HEK293 (cell line): Measurements from ENCODE around the gene TSPAN2.

ENCODE experiments used
- CTCF ChIA-PET: fragments of 350-600 bp; formaldehyde crosslinking; extraction: SDS; loops from one replicate; lab custom pipeline; 2021; ENCODE audit warnings: antibody characterized with exemption; lab: Yijun Ruan, JAX
- POLR2A ChIA-PET: fragments of 300-600 bp; formaldehyde crosslinking; extraction: SDS; loops from one replicate; lab custom pipeline; 2020; ENCODE audit warnings: antibody characterized with exemption, inconsistent platforms; lab: Yijun Ruan, JAX
- H3K27ac ChIP-seq: fragments of 200-500 bp; sonication (Bioruptor generic); 2 replicates; pipeline ENCODE4 v1.5.1; 2014; ENCODE audit warnings: low read depth, low read length, control low read depth, inconsistent platforms; ENCODE audit errors: extremely low read depth
- H3K36me3 ChIP-seq, 2 experiments: fragments of 200-500 bp in 1 of 2; sonication (Bioruptor generic) in 1 of 2; 1 replicate in 1 of 2; 2 replicates in 1 of 2; pipeline ENCODE4 v1.5.1; 2014 to 2017; ENCODE audit warnings: inconsistent platforms in 2 of 2, low read length in 2 of 2; ENCODE audit not compliant: control insufficient read depth in 2 of 2, insufficient read depth in 1 of 2
- H3K4me1 ChIP-seq: fragments of 200-500 bp; sonication (Bioruptor generic); 2 replicates; pipeline ENCODE4 v1.5.1; 2014; ENCODE audit warnings: mild to moderate bottlenecking, low read length, inconsistent platforms; ENCODE audit not compliant: control insufficient read depth, insufficient read depth
- H3K4me3 ChIP-seq: 2 replicates; pipeline ENCODE4 v1.5.1; 2011; ENCODE audit warnings: low read depth, mild to moderate bottlenecking, control low read depth, low read length, moderate library complexity
- H3K9me3 ChIP-seq: fragments of 200-500 bp; sonication (Bioruptor generic); 2 replicates; pipeline ENCODE4 v1.5.1; 2014; ENCODE audit warnings: low read depth, low read length, inconsistent platforms; ENCODE audit not compliant: control insufficient read depth, insufficient read depth
- KLF8 ChIP-seq: fragments of 450-650 bp; formaldehyde crosslinking; IDR thresholded peaks from 2 replicates; pipeline ENCODE4 v1.5.1; 2016; ENCODE audit warnings: missing biosample characterization, missing genetic modification characterization
- TCF7L2 ChIP-seq: IDR thresholded peaks from 2 replicates; pipeline ENCODE4 v1.6.1; 2011; ENCODE audit warnings: low read depth, mild to moderate bottlenecking, inconsistent platforms, low read length, moderate library complexity, borderline replicate concordance
- ZIC2 ChIP-seq: fragments of 450-650 bp; formaldehyde crosslinking; IDR thresholded peaks from 2 replicates; pipeline ENCODE4 v1.5.1; 2016; ENCODE audit warnings: missing biosample characterization, missing genetic modification characterization
- ZNF157 ChIP-seq: fragments of 450-650 bp; formaldehyde crosslinking; IDR thresholded peaks from 2 replicates; pipeline ENCODE4 v1.5.1; 2016; ENCODE audit warnings: missing biosample characterization, missing genetic modification characterization
- ZNF174 ChIP-seq: fragments of 450-650 bp; formaldehyde crosslinking; IDR thresholded peaks from 2 replicates; pipeline ENCODE4 v1.5.0; 2017; ENCODE audit warnings: missing biosample characterization, mild to moderate bottlenecking, missing genetic modification characterization
- ZNF341 ChIP-seq: fragments of 450-650 bp; formaldehyde crosslinking; IDR thresholded peaks from 2 replicates; pipeline ENCODE4; 2016; ENCODE audit warnings: low read depth, missing biosample characterization, missing genetic modification characterization
- ZNF350 ChIP-seq: fragments of 450-650 bp; formaldehyde crosslinking; IDR thresholded peaks from 2 replicates; pipeline ENCODE4 v1.5.0; 2017; ENCODE audit warnings: missing biosample characterization, mild to moderate bottlenecking, missing genetic modification characterization
- ZNF391 ChIP-seq: fragments of 450-650 bp; formaldehyde crosslinking; IDR thresholded peaks from 2 replicates; pipeline ENCODE4 v1.5.1; 2016; ENCODE audit warnings: low read depth, missing biosample characterization, missing genetic modification characterization, borderline replicate concordance
- ZNF394 ChIP-seq: fragments of 450-650 bp; formaldehyde crosslinking; IDR thresholded peaks from 2 replicates; pipeline ENCODE4 v1.5.1; 2016; ENCODE audit warnings: missing biosample characterization, missing genetic modification characterization, mild to moderate bottlenecking, moderate library complexity, borderline replicate concordance
- ZNF426 ChIP-seq: fragments of 450-650 bp; formaldehyde crosslinking; IDR thresholded peaks from 2 replicates; pipeline ENCODE4 v1.5.1; 2017; ENCODE audit warnings: missing biosample characterization, missing genetic modification characterization, mild to moderate bottlenecking, inconsistent platforms, moderate library complexity
- ZNF560 ChIP-seq: fragments of 450-650 bp; formaldehyde crosslinking; IDR thresholded peaks from 2 replicates; pipeline ENCODE4 v1.5.1; 2017; ENCODE audit warnings: missing biosample characterization, missing genetic modification characterization, borderline replicate concordance
- ZNF621 ChIP-seq: fragments of 450-650 bp; formaldehyde crosslinking; IDR thresholded peaks from 2 replicates; pipeline ENCODE4 v1.5.1; 2017; ENCODE audit warnings: missing biosample characterization, missing genetic modification characterization
- ZNF768 ChIP-seq: fragments of 450-650 bp; formaldehyde crosslinking; IDR thresholded peaks from 2 replicates; pipeline ENCODE4 v1.5.1; 2018; ENCODE audit warnings: missing biosample characterization, mild to moderate bottlenecking, missing genetic modification characterization
- TF ChIP-seq, protein P1 (sequence below): fragments of 450-650 bp; IDR thresholded peaks from 2 replicates; pipeline ENCODE4 v1.5.1; 2018; ENCODE audit warnings: missing biosample characterization, missing genetic modification characterization
- TF ChIP-seq, protein P2 (sequence below): fragments of 450-650 bp; formaldehyde crosslinking; IDR thresholded peaks from 2 replicates; pipeline ENCODE4 v1.5.1; 2016; ENCODE audit warnings: missing biosample characterization, missing genetic modification characterization
- TF ChIP-seq, protein P3 (sequence below): fragments of 450-650 bp; formaldehyde crosslinking; IDR thresholded peaks from 2 replicates; pipeline ENCODE4 v1.5.1; 2016; ENCODE audit warnings: missing biosample characterization, missing genetic modification characterization, borderline replicate concordance
- TF ChIP-seq, protein P4 (sequence below): fragments of 450-650 bp; formaldehyde crosslinking; IDR thresholded peaks from 2 replicates; pipeline ENCODE4 v1.5.1; 2017; ENCODE audit warnings: missing biosample characterization, missing genetic modification characterization

TSPAN2 gene

DNA sequence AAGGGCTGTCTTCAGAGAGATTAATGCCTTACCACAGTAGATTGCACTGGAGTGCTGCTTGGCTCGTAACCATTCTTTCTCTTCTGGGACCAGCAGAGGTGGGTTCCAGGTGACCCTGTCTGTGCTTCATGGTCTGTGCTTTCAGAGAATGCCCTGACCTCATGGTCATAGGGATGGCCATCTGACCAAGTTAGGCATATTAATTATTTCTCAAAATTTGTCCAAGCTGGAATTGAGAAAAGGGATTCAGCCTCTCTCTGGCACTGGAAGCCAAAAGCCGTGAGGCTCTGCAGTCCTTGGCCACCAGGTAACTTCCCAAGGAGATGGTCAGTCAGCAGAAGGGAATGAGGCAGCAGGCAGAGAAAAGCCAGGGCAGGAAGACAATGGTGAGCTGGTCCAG is 37.2 kb upstream of the TSPAN2 start (continued):
- TF ChIP-seq ZNF341 (no peak), ZNF350 (no peak), ZNF157 (tag by site-specific recombination) (no peak), TCF7L2 (no peak)
- TF ChIP-seq, protein P1, sequence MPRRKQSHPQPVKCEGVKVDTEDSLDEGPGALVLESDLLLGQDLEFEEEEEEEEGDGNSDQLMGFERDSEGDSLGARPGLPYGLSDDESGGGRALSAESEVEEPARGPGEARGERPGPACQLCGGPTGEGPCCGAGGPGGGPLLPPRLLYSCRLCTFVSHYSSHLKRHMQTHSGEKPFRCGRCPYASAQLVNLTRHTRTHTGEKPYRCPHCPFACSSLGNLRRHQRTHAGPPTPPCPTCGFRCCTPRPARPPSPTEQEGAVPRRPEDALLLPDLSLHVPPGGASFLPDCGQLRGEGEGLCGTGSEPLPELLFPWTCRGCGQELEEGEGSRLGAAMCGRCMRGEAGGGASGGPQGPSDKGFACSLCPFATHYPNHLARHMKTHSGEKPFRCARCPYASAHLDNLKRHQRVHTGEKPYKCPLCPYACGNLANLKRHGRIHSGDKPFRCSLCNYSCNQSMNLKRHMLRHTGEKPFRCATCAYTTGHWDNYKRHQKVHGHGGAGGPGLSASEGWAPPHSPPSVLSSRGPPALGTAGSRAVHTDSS (tag by site-specific recombination) = no peak
- TF ChIP-seq, protein P2, sequence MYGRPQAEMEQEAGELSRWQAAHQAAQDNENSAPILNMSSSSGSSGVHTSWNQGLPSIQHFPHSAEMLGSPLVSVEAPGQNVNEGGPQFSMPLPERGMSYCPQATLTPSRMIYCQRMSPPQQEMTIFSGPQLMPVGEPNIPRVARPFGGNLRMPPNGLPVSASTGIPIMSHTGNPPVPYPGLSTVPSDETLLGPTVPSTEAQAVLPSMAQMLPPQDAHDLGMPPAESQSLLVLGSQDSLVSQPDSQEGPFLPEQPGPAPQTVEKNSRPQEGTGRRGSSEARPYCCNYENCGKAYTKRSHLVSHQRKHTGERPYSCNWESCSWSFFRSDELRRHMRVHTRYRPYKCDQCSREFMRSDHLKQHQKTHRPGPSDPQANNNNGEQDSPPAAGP = no peak

DNA sequence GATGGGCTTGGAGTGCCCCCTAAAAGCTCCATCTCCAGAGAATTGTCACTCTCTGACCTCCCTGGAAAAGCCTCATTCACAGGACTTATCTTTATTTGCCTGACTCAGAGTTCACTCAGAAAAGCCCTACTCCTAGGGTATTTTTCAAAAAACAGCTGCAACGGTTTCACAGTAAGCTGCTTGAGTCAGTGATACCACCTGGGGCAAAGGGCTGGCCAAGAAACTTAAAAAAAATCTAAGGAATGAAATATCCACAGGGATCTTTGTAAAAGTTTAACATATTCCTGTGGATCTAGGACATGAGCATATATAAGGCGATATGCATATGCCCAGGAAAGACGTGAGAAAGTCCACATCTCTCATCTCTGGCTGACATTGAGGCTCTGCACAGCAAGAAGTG is 33.8 kb upstream of the TSPAN2 start:
- H3K9me3 ChIP-seq = no peaks in the 10 kb centered on the region
- ChIA-PET CTCF (interaction anchor here (0.6 to 1.0 kb wide), 3 partner anchors 12 to 70 kb away, joined by 3 to 5 read pairs (median 3); no protein-coding TSS in a partner anchor), POLR2A (no interaction called here)
- H3K27ac ChIP-seq = no peak overlapping the region
- no peaks in the 10 kb centered on the region for H3K36me3 ChIP-seq
- H3K4me3 ChIP-seq = no peak overlapping the region
- TF ChIP-seq ZNF768 (tag by site-specific recombination) = no peak
- no peak for TF ChIP-seq ZNF560 (tag by site-specific recombination)
- no peaks in the 10 kb centered on the region for H3K4me1 ChIP-seq

DNA sequence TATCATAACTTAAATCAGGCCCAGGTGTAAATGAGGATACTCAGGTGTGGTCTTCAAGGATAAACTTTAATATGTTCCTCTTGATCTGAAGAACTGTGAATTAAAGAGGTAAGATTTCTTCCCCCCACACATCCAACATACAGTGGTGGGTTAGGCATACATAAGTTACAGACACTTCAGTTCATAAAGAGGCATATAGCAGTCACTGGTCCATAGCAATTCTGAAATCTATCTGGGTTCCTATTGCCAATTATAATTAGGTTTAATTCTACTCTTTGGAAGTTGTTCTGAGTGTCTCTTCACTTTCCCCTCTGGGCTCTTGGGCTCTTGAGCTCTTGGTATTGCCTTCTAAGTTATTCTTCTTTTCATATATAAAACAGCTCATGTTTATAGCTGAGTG is 32.5 kb upstream of the TSPAN2 start:
- Histone ChIP-seq H3K27ac (no peak overlapping the region), H3K36me3 (no peaks in the 10 kb centered on the region), H3K9me3 (no peaks in the 10 kb centered on the region), H3K4me3 (no peak overlapping the region), H3K4me1 (no peaks in the 10 kb centered on the region)
- POLR2A ChIA-PET = no interaction called here
- TF ChIP-seq ZNF174 = no peak
- TF ChIP-seq KLF8 (tag by site-specific recombination) = no peak
- CTCF ChIA-PET = interaction anchor here (0.6 kb wide), 1 partner anchor 9 kb away, joined by 3 read pairs; no protein-coding TSS in a partner anchor

DNA sequence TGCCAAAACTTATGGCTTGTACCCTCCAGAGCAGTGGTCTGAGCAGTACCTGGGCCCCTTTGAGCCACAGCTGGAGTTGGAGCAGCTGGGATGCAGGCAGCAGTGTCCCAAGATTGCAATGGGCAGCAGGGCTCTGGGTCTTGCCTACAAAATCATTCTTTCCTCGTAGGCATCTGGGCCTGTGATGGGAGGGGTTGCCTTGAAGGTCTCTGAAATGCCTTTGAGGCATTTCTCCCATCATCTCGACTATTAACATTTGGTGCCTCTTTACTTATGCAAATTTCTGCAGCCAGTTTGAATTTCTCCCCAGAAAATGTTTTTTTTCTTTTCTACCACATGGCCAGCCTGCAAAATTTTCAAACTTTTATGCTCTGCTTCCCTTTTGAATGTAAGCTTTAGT is 31.0 kb upstream of the TSPAN2 start:
- H3K27ac ChIP-seq = no peak overlapping the region
- no peak overlapping the region for H3K4me3 ChIP-seq
- no peaks in the 10 kb centered on the region for H3K4me1 ChIP-seq
- CTCF ChIA-PET = no interaction called here
- no peaks in the 10 kb centered on the region for H3K36me3 ChIP-seq
- TF ChIP-seq ZNF621 (tag by site-specific recombination) (no peak), ZNF394 (tag by site-specific recombination) (no peak), ZIC2 (tag by site-specific recombination) (no peak), ZNF426 (tag by site-specific recombination) (no peak), ZNF391 (tag by site-specific recombination) (no peak)
- TF ChIP-seq, protein P3, sequence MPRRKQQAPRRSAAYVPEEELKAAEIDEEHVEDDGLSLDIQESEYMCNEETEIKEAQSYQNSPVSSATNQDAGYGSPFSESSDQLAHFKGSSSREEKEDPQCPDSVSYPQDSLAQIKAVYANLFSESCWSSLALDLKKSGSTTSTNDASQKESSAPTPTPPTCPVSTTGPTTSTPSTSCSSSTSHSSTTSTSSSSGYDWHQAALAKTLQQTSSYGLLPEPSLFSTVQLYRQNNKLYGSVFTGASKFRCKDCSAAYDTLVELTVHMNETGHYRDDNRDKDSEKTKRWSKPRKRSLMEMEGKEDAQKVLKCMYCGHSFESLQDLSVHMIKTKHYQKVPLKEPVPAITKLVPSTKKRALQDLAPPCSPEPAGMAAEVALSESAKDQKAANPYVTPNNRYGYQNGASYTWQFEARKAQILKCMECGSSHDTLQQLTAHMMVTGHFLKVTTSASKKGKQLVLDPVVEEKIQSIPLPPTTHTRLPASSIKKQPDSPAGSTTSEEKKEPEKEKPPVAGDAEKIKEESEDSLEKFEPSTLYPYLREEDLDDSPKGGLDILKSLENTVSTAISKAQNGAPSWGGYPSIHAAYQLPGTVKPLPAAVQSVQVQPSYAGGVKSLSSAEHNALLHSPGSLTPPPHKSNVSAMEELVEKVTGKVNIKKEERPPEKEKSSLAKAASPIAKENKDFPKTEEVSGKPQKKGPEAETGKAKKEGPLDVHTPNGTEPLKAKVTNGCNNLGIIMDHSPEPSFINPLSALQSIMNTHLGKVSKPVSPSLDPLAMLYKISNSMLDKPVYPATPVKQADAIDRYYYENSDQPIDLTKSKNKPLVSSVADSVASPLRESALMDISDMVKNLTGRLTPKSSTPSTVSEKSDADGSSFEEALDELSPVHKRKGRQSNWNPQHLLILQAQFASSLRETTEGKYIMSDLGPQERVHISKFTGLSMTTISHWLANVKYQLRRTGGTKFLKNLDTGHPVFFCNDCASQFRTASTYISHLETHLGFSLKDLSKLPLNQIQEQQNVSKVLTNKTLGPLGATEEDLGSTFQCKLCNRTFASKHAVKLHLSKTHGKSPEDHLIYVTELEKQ = no peak
- TF ChIP-seq, protein P4, sequence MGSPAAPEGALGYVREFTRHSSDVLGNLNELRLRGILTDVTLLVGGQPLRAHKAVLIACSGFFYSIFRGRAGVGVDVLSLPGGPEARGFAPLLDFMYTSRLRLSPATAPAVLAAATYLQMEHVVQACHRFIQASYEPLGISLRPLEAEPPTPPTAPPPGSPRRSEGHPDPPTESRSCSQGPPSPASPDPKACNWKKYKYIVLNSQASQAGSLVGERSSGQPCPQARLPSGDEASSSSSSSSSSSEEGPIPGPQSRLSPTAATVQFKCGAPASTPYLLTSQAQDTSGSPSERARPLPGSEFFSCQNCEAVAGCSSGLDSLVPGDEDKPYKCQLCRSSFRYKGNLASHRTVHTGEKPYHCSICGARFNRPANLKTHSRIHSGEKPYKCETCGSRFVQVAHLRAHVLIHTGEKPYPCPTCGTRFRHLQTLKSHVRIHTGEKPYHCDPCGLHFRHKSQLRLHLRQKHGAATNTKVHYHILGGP (tag by site-specific recombination) = no peak
- POLR2A ChIA-PET = no interaction called here
- H3K9me3 ChIP-seq = no peaks in the 10 kb centered on the region
